GM12801 (cell line): Measurements from ENCODE around the gene ENTPD8.

ENCODE experiments used
- TF ChIP-seq, protein P1 (sequence below): IDR thresholded peaks from one replicate; pipeline ENCODE4 v1.5.1; 2011; ENCODE audit warnings: control low read depth; ENCODE audit not compliant: insufficient read length; ENCODE audit errors: extremely low read depth

Gene ENTPD8

DNA sequence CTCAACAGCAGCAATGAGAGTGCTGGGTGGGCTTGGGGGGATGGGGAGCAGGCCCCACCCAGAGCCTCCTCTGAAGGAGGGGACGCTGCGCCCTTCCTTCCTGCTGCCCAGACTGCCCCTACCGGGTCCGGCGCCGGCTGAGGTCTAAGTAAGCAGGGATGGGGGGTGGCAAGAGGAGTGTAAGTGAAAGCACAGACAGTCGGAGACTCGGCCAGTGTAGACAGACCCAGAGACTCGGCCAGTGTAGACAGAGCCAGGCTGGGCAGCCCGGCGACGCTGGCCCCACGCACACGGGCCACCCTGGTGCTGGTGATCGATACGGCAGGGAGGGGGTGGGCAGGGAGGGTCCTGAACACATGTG lies 7.4 kb upstream of the ENTPD8 start:
- TF ChIP-seq, protein P1, sequence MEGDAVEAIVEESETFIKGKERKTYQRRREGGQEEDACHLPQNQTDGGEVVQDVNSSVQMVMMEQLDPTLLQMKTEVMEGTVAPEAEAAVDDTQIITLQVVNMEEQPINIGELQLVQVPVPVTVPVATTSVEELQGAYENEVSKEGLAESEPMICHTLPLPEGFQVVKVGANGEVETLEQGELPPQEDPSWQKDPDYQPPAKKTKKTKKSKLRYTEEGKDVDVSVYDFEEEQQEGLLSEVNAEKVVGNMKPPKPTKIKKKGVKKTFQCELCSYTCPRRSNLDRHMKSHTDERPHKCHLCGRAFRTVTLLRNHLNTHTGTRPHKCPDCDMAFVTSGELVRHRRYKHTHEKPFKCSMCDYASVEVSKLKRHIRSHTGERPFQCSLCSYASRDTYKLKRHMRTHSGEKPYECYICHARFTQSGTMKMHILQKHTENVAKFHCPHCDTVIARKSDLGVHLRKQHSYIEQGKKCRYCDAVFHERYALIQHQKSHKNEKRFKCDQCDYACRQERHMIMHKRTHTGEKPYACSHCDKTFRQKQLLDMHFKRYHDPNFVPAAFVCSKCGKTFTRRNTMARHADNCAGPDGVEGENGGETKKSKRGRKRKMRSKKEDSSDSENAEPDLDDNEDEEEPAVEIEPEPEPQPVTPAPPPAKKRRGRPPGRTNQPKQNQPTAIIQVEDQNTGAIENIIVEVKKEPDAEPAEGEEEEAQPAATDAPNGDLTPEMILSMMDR, result no peak

DNA sequence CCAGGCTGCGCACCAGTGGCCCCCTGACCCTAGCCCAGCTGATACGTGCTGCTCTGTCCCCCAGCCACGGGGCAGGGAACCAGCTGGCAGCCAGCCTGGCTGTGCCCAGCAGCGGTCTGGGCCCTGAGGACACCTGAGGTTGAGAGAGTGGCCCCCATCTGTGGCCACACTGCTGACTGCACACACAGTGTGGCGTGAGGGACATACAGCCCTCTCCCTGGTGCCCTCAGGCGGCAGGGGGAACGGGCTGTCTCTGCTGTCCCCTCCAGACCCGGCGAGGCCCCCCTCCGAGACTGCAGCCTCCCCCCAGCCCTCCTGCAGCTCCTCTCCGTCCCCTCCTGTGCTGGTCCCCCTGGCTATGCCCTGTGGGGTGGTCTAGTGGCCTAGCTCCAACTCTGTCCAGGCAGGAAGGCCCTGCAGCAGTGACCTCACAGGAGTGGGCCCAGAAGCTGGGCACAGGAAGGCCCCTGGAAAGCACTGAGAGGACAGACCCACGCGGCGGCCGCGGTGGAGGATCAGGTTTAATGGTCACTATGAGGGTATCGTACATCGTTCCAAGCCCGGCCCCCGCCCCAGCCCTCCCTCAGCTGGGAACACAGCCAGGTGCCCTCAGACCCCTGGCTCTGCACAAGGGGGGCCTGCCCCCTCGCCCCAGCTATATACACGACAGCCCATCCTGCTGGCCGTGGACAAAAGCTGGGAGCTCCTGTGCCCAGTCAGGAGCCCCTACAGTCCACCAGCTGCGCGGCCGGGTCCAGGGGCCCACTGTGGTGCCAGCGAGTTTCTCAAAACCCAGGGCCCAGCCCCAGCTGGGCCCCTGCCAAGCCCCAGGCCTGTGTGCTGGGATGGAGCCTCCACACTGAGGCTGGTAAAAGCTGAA lies 6.8 kb upstream of the ENTPD8 start:
- TF ChIP-seq, protein P1, result no peak

DNA sequence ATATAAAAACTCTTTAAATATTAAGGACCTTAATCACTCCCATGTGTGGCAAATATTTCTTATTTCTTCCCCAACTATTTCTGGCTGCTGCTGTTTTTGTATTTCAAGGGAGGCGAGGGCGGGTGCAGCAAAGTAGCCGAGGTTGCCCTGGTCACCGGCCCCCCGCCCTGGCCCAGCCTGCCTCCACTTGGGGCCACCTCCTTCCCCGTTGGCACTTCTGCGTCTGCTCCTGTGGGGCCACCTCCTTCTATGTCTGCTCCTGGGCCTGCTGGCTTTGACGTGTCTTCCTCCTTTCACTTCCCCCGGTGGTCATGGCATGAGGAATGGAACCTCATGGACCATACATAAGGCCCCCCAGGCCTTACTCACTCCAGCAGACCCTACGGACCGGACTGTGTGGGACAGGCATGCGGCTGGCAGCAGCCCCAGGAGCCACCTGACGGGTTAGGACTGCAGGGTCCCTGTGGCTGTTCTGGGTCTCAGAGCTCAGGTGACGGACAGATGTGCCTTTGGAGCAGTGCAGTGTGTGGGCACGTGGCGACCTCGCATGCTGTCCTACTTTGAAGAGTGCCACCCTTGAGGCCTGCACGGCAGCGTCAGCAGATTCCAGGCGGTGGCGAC lies 5.8 kb upstream of the ENTPD8 start:
- TF ChIP-seq, protein P1, result no peak

DNA sequence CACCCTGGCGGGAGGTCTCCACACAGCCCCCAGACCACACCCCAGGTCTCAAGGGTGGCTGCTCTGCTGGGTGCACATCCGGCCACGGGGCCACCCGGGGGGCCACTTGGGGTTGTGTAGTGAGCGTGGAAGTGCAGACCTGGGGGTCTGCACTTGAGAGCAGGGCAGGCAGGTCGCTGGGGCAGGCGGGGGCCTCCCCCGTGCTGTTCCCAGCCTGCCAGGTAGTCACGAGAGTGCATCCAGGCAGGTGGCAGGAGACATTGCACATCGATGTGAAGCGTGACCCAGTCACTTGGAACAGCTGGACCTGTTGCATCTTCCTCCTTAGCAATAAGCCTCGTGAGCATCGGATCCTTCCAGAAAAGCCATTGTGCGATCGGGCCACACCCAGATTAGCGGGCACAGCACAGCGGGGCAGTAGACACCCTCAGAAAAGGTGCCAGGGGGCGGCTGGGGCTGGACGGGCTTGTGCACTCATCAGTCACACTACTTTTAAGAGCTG lies 4.8 kb upstream of the ENTPD8 start:
- TF ChIP-seq, protein P1, result no peak

DNA sequence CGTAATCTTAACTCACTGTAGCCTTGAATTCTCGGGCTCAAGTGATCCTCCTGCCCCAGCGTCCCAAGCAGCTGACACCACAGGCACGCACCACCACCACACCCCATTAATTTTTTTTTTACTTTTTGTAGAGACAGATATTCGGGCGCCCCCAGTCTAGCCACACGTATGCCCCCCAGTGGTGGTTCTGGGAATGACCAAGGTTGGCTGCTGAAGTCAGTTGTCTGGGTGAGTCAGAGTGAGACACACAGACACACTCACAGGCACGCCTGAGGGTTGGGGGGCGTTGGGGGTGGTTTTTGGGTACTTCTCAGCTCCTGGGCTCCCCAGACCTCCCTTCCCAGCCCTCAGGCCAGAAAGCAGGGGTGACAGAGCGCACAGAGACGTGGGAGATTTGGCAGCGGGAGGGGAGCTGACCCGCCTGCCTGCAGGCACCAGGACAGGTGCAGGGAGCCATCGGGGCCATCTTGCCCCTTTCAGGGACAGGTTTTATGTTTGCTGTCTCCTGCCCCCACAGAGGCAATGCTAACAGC lies 4.2 kb upstream of the ENTPD8 start:
- TF ChIP-seq, protein P1, result no peak

DNA sequence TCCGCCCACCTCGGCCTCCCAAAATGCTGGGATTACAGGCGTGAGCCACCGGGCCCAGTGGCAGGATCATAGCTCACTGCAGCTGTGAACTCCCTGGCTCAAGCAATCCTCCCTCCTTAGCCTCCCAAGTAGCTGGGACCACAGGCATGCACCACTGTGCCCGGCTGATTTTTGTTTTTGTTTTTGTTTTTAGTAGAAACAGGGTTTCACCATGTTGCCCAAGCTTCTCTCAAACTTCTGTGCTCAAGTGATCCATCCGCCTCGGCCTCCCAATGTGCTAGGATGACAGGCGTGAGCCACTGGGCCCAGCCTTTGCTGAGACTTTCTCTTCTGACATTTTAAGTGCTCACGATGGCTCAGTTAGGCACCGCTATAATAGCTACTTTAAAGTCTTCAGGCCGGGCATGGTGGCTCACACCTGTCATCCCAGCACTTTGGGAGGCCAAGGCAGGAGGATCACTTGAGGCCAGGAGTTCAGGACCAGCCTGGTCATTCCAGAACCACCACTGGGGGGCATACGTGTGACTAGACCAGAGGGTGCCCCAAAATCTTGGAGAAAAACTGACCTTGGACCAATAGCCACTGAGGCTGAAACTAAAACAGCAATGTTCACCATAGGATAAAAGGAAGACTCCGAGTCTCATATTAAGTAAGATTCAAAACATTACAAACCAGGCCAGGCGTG lies 3.1 kb upstream of the ENTPD8 start:
- TF ChIP-seq, protein P1, result no peak

DNA sequence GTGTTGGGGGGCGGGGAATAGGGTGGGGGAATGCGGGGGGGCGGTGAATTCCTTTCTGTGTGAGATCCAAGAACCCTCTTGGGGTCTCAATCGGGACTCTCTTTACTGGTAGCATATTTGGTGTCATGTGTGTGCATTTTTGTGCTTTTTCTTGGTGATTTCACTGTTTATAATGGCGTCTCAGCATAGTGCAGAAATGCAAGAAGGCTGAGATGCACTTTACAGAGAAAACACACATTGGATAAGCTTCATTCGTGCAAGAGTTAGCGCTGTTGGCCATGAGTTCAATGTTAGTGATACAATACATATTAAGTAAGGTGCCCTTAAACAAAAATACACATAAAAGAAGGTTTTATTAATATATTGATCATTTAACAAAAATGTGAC lies 771 bp upstream of the ENTPD8 start:
- TF ChIP-seq, protein P1, result no peak
